ENCODE results near the gene RASSF8.

Gene RASSF8

GRCh38 chr12:25958428-25959070 lies at the start of gene RASSF8:
Gene RASSF8 (plus strand): TSS chr12:25958682. CDS start chr12:26055344, 96,662 bp downstream.
- peak; percentile 91 for DNase-seq (ENCODE audit: low spot score)

- DNase-seq (ENCODE audit: low spot score): no peak
Measured at GRCh38 chr12:25914551-25914950, 43.9 kb upstream of the RASSF8 start.

- no peak for DNase-seq (ENCODE audit: low spot score)
Measured at GRCh38 chr12:25924491-25925001, 33.9 kb upstream of the RASSF8 start.

GRCh38 chr12:25925064-25925463 lies 33.4 kb upstream of the RASSF8 start:
- no peak for DNase-seq (ENCODE audit: low spot score)

- DNase-seq (ENCODE audit: low spot score): no peak
Measured at GRCh38 chr12:25926536-25926935, 31.9 kb upstream of the RASSF8 start.

GRCh38 chr12:25929142-25929541 lies 29.3 kb upstream of the RASSF8 start:
- no peak for DNase-seq (ENCODE audit: low spot score)

GRCh38 chr12:25932971-25933370 lies 25.5 kb upstream of the RASSF8 start:
- no peak for DNase-seq (ENCODE audit: low spot score)

GRCh38 chr12:25934456-25934855 lies 24.0 kb upstream of the RASSF8 start:
- DNase-seq (ENCODE audit: low spot score): no peak

- DNase-seq (ENCODE audit: low spot score): no peak
Measured at GRCh38 chr12:25935355-25936144, 22.9 kb upstream of the RASSF8 start.

- DNase-seq (ENCODE audit: low spot score): no peak
Measured at GRCh38 chr12:25937096-25937495, 21.4 kb upstream of the RASSF8 start.

GRCh38 chr12:25938581-25938980 lies 19.9 kb upstream of the RASSF8 start:
- DNase-seq (ENCODE audit: low spot score): no peak

GRCh38 chr12:25939606-25940005 lies 18.9 kb upstream of the RASSF8 start:
- no peak for DNase-seq (ENCODE audit: low spot score)

GRCh38 chr12:25940886-25941285 lies 17.6 kb upstream of the RASSF8 start:
- no peak for DNase-seq (ENCODE audit: low spot score)

- DNase-seq (ENCODE audit: low spot score): no peak
Measured at GRCh38 chr12:25942709-25943108, 15.8 kb upstream of the RASSF8 start.

- no peak for DNase-seq (ENCODE audit: low spot score)
Measured at GRCh38 chr12:25943940-25944339, 14.5 kb upstream of the RASSF8 start.

GRCh38 chr12:25949343-25949742 lies 9.1 kb upstream of the RASSF8 start:
- no peak for DNase-seq (ENCODE audit: low spot score)

GRCh38 chr12:25950329-25951115 lies 8.0 kb upstream of the RASSF8 start:
- DNase-seq (ENCODE audit: low spot score): no peak

GRCh38 chr12:25957793-25958427 lies 572 bp upstream of the RASSF8 start:
- DNase-seq (ENCODE audit: low spot score): no peak

- no peak for DNase-seq (ENCODE audit: low spot score)
Measured at GRCh38 chr12:25959071-25959961, 834 bp downstream of the RASSF8 start.

- no peak for DNase-seq (ENCODE audit: low spot score)
Measured at GRCh38 chr12:25960143-25960542, 1.7 kb downstream of the RASSF8 start.

GRCh38 chr12:25960961-25961360 lies 2.5 kb downstream of the RASSF8 start:
- DNase-seq (ENCODE audit: low spot score): no peak

All from iPS-NIHi11 (cell line).